ENCODE results near the gene LMO7.

DNA sequence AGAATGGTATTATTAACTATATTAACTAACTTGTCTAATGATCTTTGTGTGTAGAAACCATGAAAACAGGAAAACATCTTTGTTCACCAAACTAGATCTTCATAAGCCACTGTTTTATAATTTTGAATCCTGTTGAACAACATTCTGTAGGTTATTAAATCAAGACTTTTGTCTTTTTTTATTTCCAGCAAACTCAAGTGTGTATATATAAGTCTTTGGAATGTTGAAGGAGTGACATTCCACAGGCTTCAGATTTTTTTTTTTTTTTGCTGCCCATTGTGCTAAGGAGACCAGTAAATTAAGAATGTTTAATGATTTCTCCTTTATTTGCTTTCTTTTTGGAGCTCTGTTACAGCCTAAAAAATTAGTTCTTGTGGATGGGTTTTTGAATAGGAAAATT, 89.6 kb downstream of the LMO7 start:
- TF ChIP-seq, protein P1, sequence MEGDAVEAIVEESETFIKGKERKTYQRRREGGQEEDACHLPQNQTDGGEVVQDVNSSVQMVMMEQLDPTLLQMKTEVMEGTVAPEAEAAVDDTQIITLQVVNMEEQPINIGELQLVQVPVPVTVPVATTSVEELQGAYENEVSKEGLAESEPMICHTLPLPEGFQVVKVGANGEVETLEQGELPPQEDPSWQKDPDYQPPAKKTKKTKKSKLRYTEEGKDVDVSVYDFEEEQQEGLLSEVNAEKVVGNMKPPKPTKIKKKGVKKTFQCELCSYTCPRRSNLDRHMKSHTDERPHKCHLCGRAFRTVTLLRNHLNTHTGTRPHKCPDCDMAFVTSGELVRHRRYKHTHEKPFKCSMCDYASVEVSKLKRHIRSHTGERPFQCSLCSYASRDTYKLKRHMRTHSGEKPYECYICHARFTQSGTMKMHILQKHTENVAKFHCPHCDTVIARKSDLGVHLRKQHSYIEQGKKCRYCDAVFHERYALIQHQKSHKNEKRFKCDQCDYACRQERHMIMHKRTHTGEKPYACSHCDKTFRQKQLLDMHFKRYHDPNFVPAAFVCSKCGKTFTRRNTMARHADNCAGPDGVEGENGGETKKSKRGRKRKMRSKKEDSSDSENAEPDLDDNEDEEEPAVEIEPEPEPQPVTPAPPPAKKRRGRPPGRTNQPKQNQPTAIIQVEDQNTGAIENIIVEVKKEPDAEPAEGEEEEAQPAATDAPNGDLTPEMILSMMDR (IDR thresholded peaks at IDR 0.05; ENCODE audit: control extremely low read depth in 1 of 3, insufficient read depth in 1 of 3, low read depth in 1 of 3, low read length in 3 of 3): no peak
- TF ChIP-seq POLR2AphosphoS5 (IDR thresholded peaks at IDR 0.05; ENCODE audit: low read depth, low read length) (no peak), BCL11A (IDR thresholded peaks at IDR 0.05; ENCODE audit: low read depth in 2 of 2, low read length in 2 of 2) (no peak), JUN (IDR thresholded peaks at IDR 0.05; ENCODE audit: low read depth, low read length) (no peak), YY1 (IDR thresholded peaks at IDR 0.05; ENCODE audit: low read depth, low read length) (no peak), TBP (IDR thresholded peaks at IDR 0.05; ENCODE audit: low read depth, low read length) (no peak), RAD21 (IDR thresholded peaks at IDR 0.05 in 1 of 2, conservative IDR thresholded peaks at IDR 0.05 in 1 of 2; ENCODE audit: low read depth in 2 of 2, low read length in 2 of 2) (no peak), EGR1 (IDR thresholded peaks at IDR 0.05; ENCODE audit: borderline replicate concordance, low read depth, low read length) (no peak), EZH2 (IDR thresholded peaks at IDR 0.05; ENCODE audit: low read depth, low read length, severe bottlenecking) (no peak), BRCA1 (IDR thresholded peaks at IDR 0.05; ENCODE audit: low read depth, low read length) (no peak), RFX5 (IDR thresholded peaks at IDR 0.05; ENCODE audit: borderline replicate concordance, low read depth, low read length) (no peak)
